Measurements from ENCODE around the gene ECE1. TPM values are rescaled to one million over a fixed set of nuclear protein-coding genes. Genes with fewer than 3 reads are reported as not detected.

Gene ECE1
- total RNA-seq, 1 donor from 2014 or later = 91.2 TPM

DNA sequence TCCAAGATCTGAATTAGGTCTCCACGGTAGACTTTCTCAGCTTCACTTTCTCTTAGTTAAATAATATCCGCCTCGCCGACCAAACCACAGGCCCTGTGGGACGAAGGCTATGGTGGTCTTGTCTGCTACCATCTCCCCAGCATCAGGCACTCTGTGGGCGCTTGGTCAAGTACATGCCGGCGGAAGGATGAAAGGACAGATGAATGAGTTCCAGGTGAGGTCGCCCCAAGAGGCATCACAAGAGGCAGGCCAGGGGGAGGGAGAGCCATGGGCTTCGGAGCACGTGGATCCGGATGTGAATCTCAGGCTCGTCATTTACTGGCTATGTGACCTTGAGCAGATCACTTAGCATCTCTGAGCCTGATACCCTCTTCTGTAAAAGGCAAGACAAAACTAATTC lies 33.5 kb downstream of the ECE1 start:
- intact Hi-C loops (cut with micrococcal nuclease) = no loop called here

GRCh38 chr1:21255943-21256320 lies 34.3 kb downstream of the ECE1 start:
- intact Hi-C loops (cut with micrococcal nuclease) = loop anchor here (1.0 kb wide), 5 partner anchors 14 to 112 kb away; no protein-coding TSS in a partner anchor

- intact Hi-C loops (cut with micrococcal nuclease) = loop anchor here (1.0 kb wide), 5 partner anchors 15 to 113 kb away; no protein-coding TSS in a partner anchor
Observed at GRCh38 chr1:21255284-21255942, 34.9 kb downstream of the ECE1 start.

DNA sequence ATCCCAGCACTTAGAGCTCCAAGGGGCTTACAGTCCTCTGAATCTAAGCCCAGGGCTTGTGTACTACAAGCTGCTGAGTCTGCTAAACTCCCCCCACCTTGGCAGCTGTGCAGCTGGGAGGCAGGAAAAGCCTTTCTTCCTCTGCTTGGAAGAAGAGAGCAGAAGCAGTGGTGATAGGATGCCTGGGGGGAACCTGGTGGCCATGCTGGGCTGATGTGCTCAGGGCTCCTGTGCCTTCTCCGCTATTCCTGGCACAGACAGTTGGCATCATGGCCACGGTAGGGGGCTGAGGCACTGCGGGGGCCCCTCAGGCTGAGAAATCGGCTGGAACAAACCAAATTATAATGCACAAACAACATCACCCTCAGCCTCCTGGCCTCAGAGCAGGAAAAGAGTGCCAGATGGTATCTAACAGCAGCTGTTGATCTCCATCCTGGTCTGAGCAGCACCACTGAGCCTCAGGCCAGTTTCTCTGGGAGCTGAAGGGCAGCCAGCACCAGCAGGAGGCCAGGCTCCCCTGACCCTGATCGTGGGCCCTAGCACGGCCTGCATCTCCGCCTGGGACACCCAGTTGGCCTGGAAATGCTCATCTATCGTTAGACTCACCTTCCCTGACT lies 35.8 kb downstream of the ECE1 start:
- intact Hi-C loops (cut with micrococcal nuclease) = no loop called here

DNA sequence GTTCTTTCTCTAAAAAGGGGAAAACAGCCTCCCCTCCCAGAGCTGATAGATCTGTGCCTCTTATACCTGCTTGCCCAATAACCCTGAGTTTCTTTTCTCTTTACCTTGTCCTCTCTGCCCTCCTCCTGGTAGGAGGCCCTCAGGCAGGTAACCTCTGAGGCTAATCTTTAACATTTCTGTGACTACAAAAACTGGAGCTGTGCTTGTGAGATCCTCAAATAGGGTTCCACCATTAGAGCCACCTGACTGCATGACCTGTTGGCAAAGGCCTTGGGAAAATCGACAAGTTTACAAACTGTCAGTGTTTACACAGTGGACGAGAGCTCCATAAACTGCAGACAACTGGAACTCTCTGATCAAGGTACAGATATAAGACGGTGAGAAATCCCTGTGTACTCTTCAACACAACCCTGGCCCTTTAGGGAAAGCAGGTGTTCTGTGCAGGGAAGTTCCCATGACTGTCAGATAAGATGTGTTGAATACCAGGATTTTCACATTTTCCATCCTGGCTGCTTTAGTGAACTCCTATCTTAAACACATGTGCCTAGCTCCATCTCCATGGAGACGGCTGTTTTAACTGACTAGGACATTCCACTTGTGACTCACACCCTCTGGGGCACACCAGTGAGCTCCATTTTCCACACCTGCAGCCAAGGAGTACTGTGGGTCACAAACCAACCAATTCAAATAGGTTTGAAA lies 38.3 kb downstream of the ECE1 start:
- intact Hi-C loops (cut with micrococcal nuclease) = no loop called here

DNA sequence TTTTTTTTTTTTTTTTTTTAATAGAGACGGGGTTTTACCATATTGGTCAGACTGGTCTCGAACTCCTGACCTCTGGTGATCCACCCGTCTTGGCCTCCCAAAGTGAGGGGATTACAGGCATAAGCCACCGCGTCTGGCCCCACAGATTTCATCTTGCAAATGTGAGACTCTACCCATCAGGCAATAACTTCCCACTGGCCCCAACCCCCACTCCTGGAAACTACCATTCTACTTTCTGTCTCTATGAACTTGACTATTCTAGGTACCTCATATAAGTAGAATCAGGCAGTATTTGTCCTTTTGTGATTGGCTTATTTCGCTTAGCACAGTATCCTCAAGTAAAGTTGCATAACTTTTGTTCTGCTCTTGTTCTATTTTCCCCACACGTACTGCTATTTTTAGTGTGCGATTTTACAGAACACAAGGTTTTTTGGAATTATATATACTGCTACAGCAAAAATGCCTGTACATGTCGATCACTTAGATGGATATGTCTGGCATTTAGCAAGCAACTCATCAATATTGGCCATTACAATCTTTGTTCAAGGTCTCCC lies 40.2 kb downstream of the ECE1 start:
- intact Hi-C loops (cut with micrococcal nuclease) = no loop called here

- intact Hi-C loops (cut with micrococcal nuclease) = no loop called here
Observed at GRCh38 chr1:21247892-21248715, 42.2 kb downstream of the ECE1 start.

GRCh38 chr1:21246905-21247642 lies 43.2 kb downstream of the ECE1 start:
- intact Hi-C loops (cut with micrococcal nuclease) = no loop called here

- intact Hi-C loops (cut with micrococcal nuclease) = no loop called here
Observed at GRCh38 chr1:21245688-21246229, 44.5 kb downstream of the ECE1 start.

DNA sequence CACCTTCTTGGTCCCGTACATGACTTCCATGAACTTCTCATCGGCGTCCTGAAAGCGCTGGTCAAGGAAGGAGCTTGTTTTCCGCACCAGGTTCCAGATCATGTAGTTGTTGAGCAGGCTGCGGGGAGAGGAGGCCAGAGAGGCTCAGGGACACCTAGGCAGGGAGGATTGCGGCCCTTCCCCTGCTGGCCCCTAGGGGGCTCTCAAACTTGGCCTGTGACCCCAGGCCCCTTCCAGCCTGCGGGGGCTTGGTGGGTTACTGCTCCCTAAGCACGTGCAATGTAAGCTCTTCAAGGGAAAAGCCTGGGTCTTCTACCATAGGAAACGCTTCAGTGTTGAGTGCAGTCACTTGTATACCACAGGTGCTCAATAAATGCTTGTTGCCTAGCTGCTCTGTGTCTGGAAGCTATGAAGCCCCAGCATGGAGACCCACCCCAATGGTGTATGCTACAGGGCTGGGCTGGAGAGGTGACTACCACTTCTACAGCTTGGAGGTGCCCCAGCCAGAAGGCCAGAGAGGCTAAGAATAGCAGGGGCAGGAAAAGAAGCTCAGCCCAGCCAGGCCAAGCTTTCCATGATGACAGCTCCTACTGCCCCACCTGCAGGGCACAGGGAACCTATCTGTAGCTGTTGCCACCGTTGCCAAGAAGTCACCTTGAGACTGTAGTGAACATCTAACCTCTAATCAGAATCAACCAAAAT lies 45.1 kb downstream of the ECE1 start:
- intact Hi-C loops (cut with micrococcal nuclease) = no loop called here

- intact Hi-C loops (cut with micrococcal nuclease) = no loop called here
Observed at GRCh38 chr1:21244154-21244553, 46.1 kb downstream of the ECE1 start.

GRCh38 chr1:21242846-21243245 lies 47.4 kb downstream of the ECE1 start:
- intact Hi-C loops (cut with micrococcal nuclease) = no loop called here

GRCh38 chr1:21241771-21242581 lies 48.3 kb downstream of the ECE1 start:
- intact Hi-C loops (cut with micrococcal nuclease) = no loop called here

DNA sequence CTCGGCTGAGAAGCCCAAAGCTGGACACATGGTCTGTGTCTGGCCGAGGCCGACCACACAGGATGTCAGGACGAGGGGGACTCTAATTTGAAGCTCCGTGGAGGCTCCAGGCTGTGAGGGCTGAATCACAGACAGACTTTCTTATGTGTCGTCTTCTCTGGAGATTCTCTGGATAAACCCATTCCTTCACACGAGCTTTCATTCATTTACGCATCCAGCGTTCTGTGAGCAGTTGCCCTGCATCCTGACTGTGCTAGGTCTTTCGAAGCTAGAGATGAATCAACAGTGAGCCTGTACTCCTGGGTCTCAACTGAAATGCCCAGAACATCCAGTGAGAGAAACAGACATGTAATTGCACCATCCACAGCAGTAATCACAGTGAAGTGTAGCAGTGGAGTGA lies 49.6 kb downstream of the ECE1 start:
- intact Hi-C loops (cut with micrococcal nuclease) = no loop called here

DNA sequence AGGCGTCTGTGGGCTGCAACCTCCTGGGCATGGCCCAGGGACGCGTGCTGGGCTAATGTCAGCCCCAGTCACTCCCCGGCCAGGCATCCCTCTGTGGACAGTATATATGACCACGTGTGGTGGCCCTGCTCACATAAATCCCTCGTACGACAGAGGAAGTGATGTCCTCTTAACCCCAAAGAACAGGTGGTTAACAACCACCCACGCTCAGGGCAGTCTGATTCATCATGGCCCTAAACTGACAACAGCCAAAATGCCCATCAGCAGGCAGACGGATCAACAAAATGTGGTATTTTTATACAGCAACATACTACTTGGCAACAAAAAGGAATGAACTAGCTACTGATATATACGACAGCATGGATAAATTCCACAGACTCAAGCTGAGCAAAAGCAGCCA lies 51.0 kb downstream of the ECE1 start:
- intact Hi-C loops (cut with micrococcal nuclease) = no loop called here

- intact Hi-C loops (cut with micrococcal nuclease) = no loop called here
Observed at GRCh38 chr1:21238141-21238800, 52.0 kb downstream of the ECE1 start.

DNA sequence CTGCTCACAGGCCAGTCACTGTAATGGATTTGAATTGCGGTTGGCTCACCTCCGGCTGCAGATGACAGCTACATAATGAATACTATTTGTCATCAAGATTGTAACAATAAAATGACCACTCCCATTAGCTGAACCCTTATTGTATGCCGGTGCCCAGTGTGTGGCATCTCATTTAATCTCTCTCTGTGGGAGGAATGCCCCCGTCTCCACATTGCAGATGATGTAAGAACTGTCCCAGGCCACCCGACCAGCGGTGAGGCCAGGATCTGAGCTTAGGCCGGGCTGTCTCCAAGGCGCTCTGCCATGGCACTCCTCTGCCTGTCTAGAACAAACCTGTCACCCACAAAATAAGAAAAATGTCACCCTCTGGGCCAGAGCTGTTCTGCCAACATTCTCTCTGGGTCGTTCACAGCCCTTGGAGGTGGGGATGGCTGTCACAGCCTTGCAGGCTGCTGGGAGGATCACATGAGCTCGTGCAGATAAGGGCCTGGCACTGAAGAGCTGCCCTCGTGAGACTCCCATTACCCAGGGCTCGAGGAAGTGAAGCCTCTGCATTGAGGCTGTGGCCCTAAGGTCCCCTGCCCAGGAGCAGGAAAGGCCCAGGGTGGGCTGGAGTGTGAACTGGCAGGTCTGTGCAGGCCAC lies 52.7 kb downstream of the ECE1 start:
- intact Hi-C loops (cut with micrococcal nuclease) = no loop called here

- intact Hi-C loops (cut with micrococcal nuclease) = no loop called here
Observed at GRCh38 chr1:21236178-21236577, 54.1 kb downstream of the ECE1 start.
